MM.1S (cell line): ENCODE measurements around the gene PRODH.
"Not testable (repeated sequence)": the region's sequence is repeated elsewhere in the genome, so short reads cannot be mapped to it uniquely, and the experiment has no call there.

Experiments
- CTCF ChIP-seq: fragments of 300-600 bp; sonication (generic); IDR thresholded peaks from 2 replicates; pipeline ENCODE4 v1.5.1; 2016; ENCODE audit warnings: antibody characterized with exemption, low read length, mixed read lengths
- EZH2 ChIP-seq: fragments of 300-600 bp; sonication (generic); optimal IDR thresholded peaks from 2 replicates; pipeline ENCODE3; 2017; ENCODE audit warnings: low read depth, mild to moderate bottlenecking, antibody characterized with exemption, low read length, mixed read lengths
- EZH2phosphoT487 ChIP-seq: fragments of 300-600 bp; sonication (generic); IDR thresholded peaks from 2 replicates; pipeline ENCODE4 v1.6.1; 2018; ENCODE audit warnings: antibody characterized with exemption, low read length

- not testable (repeated sequence) for TF ChIP-seq EZH2, CTCF, EZH2phosphoT487
These were observed 23.2 kb upstream of the PRODH start for GRCh38 chr22:18959266-18959665.
